IPS DF 6.9 (cell line): ENCODE measurements around the gene MPZL3.

Experiments
- DNase-seq: peaks from one replicate; pipeline ENCODE4 v3.0.0-alpha.2; 2013; ENCODE audit warnings: low read depth, low spot score
- H3K27ac ChIP-seq: one replicate; pipeline ENCODE4 v1.5.1; 2013; ENCODE audit warnings: low read length, control low read depth
- H3K27me3 ChIP-seq: 2 replicates; pipeline ENCODE4 v1.6.1; 2013; ENCODE audit warnings: mild to moderate bottlenecking, low read length; ENCODE audit not compliant: control insufficient read depth, insufficient read depth
- H3K36me3 ChIP-seq: 2 replicates; pipeline ENCODE4 v1.6.1; 2013; ENCODE audit warnings: low read length; ENCODE audit not compliant: control insufficient read depth, insufficient read depth
- H3K4me1 ChIP-seq: 2 replicates; pipeline ENCODE4 v1.6.1; 2013; ENCODE audit warnings: low read length; ENCODE audit not compliant: control insufficient read depth, insufficient read depth
- H3K4me3 ChIP-seq: 2 replicates; pipeline ENCODE4 v1.5.1; 2013; ENCODE audit warnings: mild to moderate bottlenecking, low read length
- H3K9me3 ChIP-seq: 2 replicates; pipeline ENCODE4 v1.6.1; 2013; ENCODE audit warnings: low read length, inconsistent platforms; ENCODE audit not compliant: control insufficient read depth, insufficient read depth
- WGBS: extraction: QIAGEN DNeasy Blood & Tissue Kit; methylation state at CpG from one replicate; pipeline ENCODE4 v1.1.7; 2013; ENCODE audit warnings: mixed read lengths, missing lambda C conversion rate; ENCODE audit not compliant: insufficient read length, insufficient coverage; 5-methylcytosine and 5-hydroxymethylcytosine counted together

Gene MPZL3

GRCh38 chr11:118283756-118284350 is 31.7 kb upstream of the MPZL3 start:
- WGBS, result no CpG with 5 or more reads among the region's 4 CpGs

DNA sequence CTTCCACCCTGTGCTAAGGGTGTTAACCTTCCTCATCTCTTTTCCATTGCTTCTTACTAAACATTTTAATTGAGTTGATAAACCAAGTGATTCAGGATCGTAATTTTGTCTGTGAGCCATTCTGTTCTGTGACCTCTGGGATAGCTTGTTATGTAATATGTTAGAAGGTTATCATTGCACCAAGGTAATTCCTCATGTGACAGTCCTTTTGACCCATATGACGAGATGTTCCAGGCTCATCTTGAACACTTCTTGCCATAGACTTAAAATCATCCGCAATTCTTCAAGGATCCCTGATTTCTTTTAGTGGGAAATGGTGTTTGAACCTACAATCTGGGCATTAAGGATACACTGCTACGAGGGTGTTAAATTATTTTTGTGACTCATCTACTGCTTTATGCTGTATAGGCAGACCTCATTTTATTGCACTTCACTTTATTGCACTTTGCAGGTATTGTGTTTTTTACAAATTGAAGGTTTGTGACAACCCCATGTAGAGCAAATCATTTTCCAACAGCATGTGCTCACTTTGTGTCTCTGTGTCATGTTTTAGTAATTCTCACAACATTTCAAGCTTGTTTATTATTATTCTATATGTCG is 31.0 kb upstream of the MPZL3 start:
- no peaks in the 10 kb centered on the region for H3K9me3 ChIP-seq
- H3K4me3 ChIP-seq, result no peak overlapping the region
- WGBS, result no CpG with 5 or more reads among the region's 5 CpGs
- DNase-seq, result no peak
- H3K27me3 ChIP-seq, result no peaks in the 10 kb centered on the region
- no peaks in the 10 kb centered on the region for H3K36me3 ChIP-seq
- H3K4me1 ChIP-seq, result no peaks in the 10 kb centered on the region
- no peak overlapping the region for H3K27ac ChIP-seq

More at GRCh38 chr11:118283756-118284350, 31.7 kb upstream of the MPZL3 start:
- H3K9me3 ChIP-seq, result no peaks in the 10 kb centered on the region
- H3K4me1 ChIP-seq, result no peaks in the 10 kb centered on the region
- H3K27me3 ChIP-seq, result no peaks in the 10 kb centered on the region
- no peak overlapping the region for H3K4me3 ChIP-seq
- DNase-seq, result no peak
- H3K27ac ChIP-seq, result no peak overlapping the region
- no peaks in the 10 kb centered on the region for H3K36me3 ChIP-seq

DNA sequence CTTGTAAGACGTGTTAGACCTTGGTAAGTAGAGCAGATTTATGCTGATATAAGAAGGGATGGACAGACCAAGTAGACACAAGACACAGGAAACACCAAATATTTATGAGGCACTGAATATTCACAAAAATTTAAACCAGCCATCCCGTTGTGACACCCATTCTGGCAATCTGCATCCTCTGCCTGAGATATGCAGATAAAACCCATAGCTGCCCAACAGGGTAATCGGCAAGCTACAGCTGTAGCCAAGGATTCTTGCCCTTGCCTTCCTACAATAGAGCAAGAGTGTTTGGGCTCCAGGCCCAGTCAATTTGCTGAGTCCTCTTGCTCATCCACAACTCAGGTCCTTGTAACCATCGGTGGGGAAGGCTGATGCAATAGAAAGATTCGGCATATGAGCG is 30.4 kb upstream of the MPZL3 start:
- Histone ChIP-seq H3K27ac (no peak overlapping the region), H3K4me1 (no peaks in the 10 kb centered on the region), H3K27me3 (no peaks in the 10 kb centered on the region), H3K9me3 (no peaks in the 10 kb centered on the region), H3K36me3 (no peaks in the 10 kb centered on the region), H3K4me3 (no peak overlapping the region)
- no peak for DNase-seq
- no CpG with 5 or more reads among the region's 6 CpGs for WGBS

DNA sequence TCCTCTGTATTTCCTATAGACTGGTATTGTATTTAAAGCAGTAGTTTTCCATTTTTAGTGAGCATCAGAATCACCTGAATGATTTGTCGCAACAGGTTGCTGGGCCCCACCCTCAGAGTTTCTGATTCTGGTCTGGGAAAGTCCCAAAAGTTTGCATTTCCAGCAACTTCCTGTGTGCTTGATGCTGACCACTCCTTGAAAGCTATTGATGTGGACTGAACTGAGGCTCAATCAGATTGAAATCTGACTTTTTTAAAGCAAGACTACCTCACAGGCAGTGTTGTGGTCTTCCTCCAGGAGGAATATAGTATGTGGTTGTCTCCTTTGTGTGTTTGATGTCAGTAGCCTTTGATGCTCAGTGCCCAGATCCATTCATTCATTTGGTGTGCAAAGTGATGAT is 29.1 kb upstream of the MPZL3 start:
- DNase-seq, result no peak
- no peaks in the 10 kb centered on the region for H3K9me3 ChIP-seq
- no peak overlapping the region for H3K4me3 ChIP-seq
- no peaks in the 10 kb centered on the region for H3K27me3 ChIP-seq
- no peaks in the 10 kb centered on the region for H3K36me3 ChIP-seq
- no peak overlapping the region for H3K27ac ChIP-seq
- no CpG with 5 or more reads among the region's 1 CpG for WGBS
- H3K4me1 ChIP-seq, result no peaks in the 10 kb centered on the region

DNA sequence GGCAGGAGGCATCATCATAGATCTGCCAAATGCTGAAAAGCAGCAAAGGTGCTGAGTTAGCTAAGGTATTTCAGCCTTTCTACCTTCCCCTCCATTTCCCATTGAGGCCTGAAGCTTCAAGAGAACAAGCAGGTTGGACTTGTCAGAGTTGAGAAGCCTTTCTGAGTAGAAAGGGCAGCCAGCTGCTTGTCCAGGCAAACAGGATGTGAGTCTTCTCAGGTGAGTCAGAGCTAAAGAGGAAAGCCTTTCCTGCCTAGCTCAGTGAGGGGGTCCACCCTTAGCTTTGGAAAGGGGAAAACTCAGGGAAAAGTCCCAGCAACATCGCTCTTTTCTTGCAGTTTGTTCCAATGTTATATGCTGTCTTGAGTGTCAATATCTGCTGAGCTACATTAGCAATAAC is 25.1 kb upstream of the MPZL3 start:
- H3K9me3 ChIP-seq, result no peaks in the 10 kb centered on the region
- H3K4me1 ChIP-seq, result no peaks in the 10 kb centered on the region; the same call in 1 of the 2 replicates
- no peaks in the 10 kb centered on the region for H3K27me3 ChIP-seq
- DNase-seq, result no peak
- H3K4me3 ChIP-seq, result no peak overlapping the region
- WGBS, result no CpG with 5 or more reads among the region's 1 CpG
- H3K27ac ChIP-seq, result no peak overlapping the region
- H3K36me3 ChIP-seq, result no peaks in the 10 kb centered on the region

GRCh38 chr11:118276422-118276821 is 24.3 kb upstream of the MPZL3 start:
- H3K27ac ChIP-seq, result no peak overlapping the region
- H3K4me3 ChIP-seq, result no peak overlapping the region
- no peak for DNase-seq
- H3K36me3 ChIP-seq, result no peaks in the 10 kb centered on the region
- no peaks in the 10 kb centered on the region for H3K27me3 ChIP-seq
- WGBS, result no CpG with 5 or more reads among the region's 1 CpG
- no peaks in the 10 kb centered on the region; the same call in 1 of the 2 replicates for H3K4me1 ChIP-seq
- H3K9me3 ChIP-seq, result no peaks in the 10 kb centered on the region

- no CpG with 5 or more reads among the region's 4 CpGs for WGBS
- H3K4me3 ChIP-seq, result no peak overlapping the region
- H3K4me1 ChIP-seq, result no peaks in the 10 kb centered on the region; the same call in 1 of the 2 replicates
- no peaks in the 10 kb centered on the region for H3K9me3 ChIP-seq
- no peaks in the 10 kb centered on the region for H3K27me3 ChIP-seq
- DNase-seq, result no peak
- H3K27ac ChIP-seq, result no peak overlapping the region
- H3K36me3 ChIP-seq, result no peaks in the 10 kb centered on the region
Measured at GRCh38 chr11:118275176-118275575, 23.0 kb upstream of the MPZL3 start.

DNA sequence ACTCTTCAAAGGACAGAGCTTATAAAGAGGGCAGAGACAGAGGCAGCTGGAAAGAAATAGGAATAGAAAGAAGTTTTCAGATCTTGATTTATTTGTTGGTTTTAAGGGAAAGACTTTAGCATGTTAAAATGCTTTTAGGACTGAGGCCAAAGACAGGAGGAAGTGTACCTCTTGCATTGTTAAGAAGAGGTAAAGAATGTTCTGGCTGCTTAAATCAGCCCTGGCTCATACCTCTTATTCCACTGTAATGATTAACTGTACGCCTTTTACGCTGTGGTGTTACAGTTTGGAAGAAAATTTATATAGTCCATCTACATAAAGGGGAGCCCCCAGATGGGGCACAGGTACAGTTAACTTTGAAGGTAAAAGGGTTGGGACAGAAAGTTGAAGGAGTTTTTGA is 22.0 kb upstream of the MPZL3 start:
- no peaks in the 10 kb centered on the region; the same call in 1 of the 2 replicates for H3K27me3 ChIP-seq
- no peak overlapping the region for H3K27ac ChIP-seq
- H3K4me3 ChIP-seq, result no peak overlapping the region
- H3K9me3 ChIP-seq, result no peaks in the 10 kb centered on the region
- no peaks in the 10 kb centered on the region for H3K36me3 ChIP-seq
- H3K4me1 ChIP-seq, result no peaks in the 10 kb centered on the region; the same call in 1 of the 2 replicates
- WGBS, result no CpG with 5 or more reads among the region's 2 CpGs
- DNase-seq, result no peak

DNA sequence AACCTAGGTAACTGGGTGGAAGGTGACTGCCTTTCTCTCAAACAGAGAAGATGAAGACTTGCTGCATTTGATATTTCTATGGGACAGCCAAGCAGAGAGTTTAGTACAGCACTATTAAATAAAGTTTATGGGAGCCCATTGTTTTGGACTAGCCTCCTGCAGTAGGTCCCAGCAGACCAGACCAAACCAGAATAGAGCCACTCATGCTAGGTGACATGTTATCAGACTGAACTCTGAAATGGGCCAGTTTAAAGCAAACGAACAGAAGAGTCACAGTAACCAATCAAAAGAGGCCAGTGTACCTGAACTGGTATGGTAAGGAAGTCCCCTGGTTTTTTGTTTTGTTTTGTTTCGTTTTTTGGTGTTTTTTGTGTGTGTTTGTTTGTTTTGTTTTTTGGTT is 19.8 kb upstream of the MPZL3 start:
- Histone ChIP-seq H3K27ac (no peak overlapping the region), H3K4me1 (no peaks in the 10 kb centered on the region; the same call in 1 of the 2 replicates), H3K36me3 (no peaks in the 10 kb centered on the region), H3K9me3 (no peaks in the 10 kb centered on the region), H3K4me3 (no peak overlapping the region), H3K27me3 (no peaks in the 10 kb centered on the region; the same call in 1 of the 2 replicates)
- WGBS, result 100% methylated on average over 1 of the region's 2 CpGs
- DNase-seq, result no peak

GRCh38 chr11:118267486-118267885 is 15.3 kb upstream of the MPZL3 start:
- DNase-seq, result no peak
- H3K27me3 ChIP-seq, result peaks cover 4% of the 10 kb centered on the region; the same call in 1 of the 2 replicates
- H3K27ac ChIP-seq, result no peak overlapping the region
- H3K4me1 ChIP-seq, result no peaks in the 10 kb centered on the region
- no peaks in the 10 kb centered on the region for H3K36me3 ChIP-seq
- no CpG with 5 or more reads among the region's 4 CpGs for WGBS
- H3K4me3 ChIP-seq, result no peak overlapping the region
- H3K9me3 ChIP-seq, result no peaks in the 10 kb centered on the region

- H3K27ac ChIP-seq, result no peak overlapping the region
Measured at GRCh38 chr11:118265954-118266353, 13.8 kb upstream of the MPZL3 start.

More at GRCh38 chr11:118265954-118266353, 13.8 kb upstream of the MPZL3 start:
- Histone ChIP-seq H3K9me3 (no peaks in the 10 kb centered on the region), H3K4me1 (no peaks in the 10 kb centered on the region), H3K27me3 (peaks cover 4% of the 10 kb centered on the region; the same call in 1 of the 2 replicates), H3K4me3 (no peak overlapping the region), H3K36me3 (no peaks in the 10 kb centered on the region)
- DNase-seq, result no peak
- WGBS, result no CpG with 5 or more reads among the region's 1 CpG
